ENCODE results near the gene UNK.

DNA sequence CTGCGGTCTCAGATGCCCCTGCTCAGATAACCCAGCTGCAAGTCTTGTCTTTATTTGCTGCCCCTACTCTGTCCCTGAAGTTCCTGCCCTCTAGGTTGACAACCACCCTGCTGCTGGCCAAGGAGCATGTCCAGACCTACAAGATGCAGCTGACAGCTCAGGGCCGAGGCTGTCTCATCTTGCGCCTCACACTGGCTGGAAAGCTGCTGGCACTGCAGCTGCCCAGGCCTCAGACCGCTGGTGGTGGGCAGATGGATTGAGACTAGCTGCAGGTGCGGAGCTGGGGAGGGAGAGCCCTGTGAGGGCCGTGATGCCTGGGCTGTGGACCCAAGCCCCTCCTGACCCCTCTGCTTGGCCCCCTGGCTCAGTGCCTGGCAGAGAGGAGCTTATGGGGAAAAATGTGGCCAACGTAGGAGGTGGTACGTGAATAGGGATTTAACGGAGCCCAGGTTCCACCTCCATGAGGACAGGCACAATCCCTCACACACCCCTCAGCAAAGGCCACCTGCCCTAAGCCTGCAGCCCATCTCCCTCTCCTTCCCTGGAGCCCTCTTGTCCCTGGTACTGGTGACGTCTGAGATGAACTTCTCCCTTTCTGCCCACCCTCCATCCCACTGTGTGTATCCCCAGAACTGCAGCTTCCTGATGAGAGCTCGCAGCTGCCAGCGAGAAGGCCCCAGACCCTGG is 11.3 kb upstream of the UNK start:
- no peak for TF ChIP-seq POLR2AphosphoS5 (IDR thresholded peaks at IDR 0.05)
- TF ChIP-seq, protein P1, sequence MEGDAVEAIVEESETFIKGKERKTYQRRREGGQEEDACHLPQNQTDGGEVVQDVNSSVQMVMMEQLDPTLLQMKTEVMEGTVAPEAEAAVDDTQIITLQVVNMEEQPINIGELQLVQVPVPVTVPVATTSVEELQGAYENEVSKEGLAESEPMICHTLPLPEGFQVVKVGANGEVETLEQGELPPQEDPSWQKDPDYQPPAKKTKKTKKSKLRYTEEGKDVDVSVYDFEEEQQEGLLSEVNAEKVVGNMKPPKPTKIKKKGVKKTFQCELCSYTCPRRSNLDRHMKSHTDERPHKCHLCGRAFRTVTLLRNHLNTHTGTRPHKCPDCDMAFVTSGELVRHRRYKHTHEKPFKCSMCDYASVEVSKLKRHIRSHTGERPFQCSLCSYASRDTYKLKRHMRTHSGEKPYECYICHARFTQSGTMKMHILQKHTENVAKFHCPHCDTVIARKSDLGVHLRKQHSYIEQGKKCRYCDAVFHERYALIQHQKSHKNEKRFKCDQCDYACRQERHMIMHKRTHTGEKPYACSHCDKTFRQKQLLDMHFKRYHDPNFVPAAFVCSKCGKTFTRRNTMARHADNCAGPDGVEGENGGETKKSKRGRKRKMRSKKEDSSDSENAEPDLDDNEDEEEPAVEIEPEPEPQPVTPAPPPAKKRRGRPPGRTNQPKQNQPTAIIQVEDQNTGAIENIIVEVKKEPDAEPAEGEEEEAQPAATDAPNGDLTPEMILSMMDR (IDR thresholded peaks at IDR 0.05), result no peak

Measured in suprapubic skin (tissue), 3 donors.